ENCODE measurements around the gene CREG2. TPM values are rescaled to one million over a fixed set of nuclear protein-coding genes. Genes with fewer than 3 reads are reported as not detected.

The CREG2 gene
- total and polyA plus RNA-seq, 2 donors (not counting 1 experiment from before 2014, with no cell fraction given), result 0.08 to 0.50 TPM

DNA sequence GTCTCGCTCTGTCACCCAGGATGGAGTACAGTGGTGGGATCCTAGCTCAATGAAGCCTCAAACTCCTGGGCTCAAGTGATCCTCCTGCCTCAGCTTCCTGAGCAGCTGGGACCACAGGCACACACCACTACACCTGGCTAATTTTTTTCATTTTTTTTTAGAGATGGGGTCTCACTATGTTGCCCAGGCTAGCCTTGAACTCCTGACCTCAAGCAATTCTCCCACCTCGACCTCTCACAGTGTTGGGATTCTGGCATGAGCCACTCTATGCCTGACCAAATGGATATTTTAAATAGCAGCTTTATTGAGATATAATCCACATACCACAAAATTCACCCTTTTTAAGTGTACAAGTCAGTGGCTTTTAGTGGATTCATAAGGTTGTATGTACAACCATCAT lies 89.9 kb downstream of the CREG2 start:
- Histone ChIP-seq H4K20me1 (ENCODE audit: control insufficient read depth, extremely low read depth, insufficient read depth, low read length) (no peaks in the 10 kb centered on the region), H3K79me2 (ENCODE audit: control insufficient read depth, insufficient read depth, low read length) (peaks cover 60% of the 10 kb centered on the region), H2AFZ (ENCODE audit: low read length) (no peak overlapping the region), H3K9me3 (ENCODE audit: control insufficient read depth, insufficient read depth, low read depth, low read length) (no peaks in the 10 kb centered on the region), H3K4me2 (ENCODE audit: extremely low read depth, insufficient read depth, low read length) (no peak overlapping the region), H3K27ac (ENCODE audit: insufficient read depth, low read length) (no peak overlapping the region), H3K4me3 (replicated peaks in 1 of 4; ENCODE audit: control extremely low read depth in 1 of 4, insufficient read depth in 1 of 4, low read depth in 3 of 4, low read length in 4 of 4) (no peak overlapping the region), H3K9ac (ENCODE audit: insufficient read depth, low read length) (no peak overlapping the region), H3K4me1 (ENCODE audit: control insufficient read depth, extremely low read depth, insufficient read depth, low read length) (no peaks in the 10 kb centered on the region), H3K36me3 (ENCODE audit: control insufficient read depth, insufficient read depth, low read length) (no peaks in the 10 kb centered on the region), H3K27me3 (ENCODE audit: control insufficient read depth, insufficient read depth, low read length) (no peaks in the 10 kb centered on the region)
- DNase-seq (ENCODE audit: low read depth in 2 of 2), result no peak
- TF ChIP-seq CTCF (conservative IDR thresholded peaks at IDR 0.05 in 1 of 2, IDR thresholded peaks at IDR 0.05 in 1 of 2; ENCODE audit: low read depth in 1 of 2, low read length in 2 of 2), result no peak
- no peak for TF ChIP-seq EZH2 (IDR thresholded peaks at IDR 0.05; ENCODE audit: low read length, missing control alignments)

DNA sequence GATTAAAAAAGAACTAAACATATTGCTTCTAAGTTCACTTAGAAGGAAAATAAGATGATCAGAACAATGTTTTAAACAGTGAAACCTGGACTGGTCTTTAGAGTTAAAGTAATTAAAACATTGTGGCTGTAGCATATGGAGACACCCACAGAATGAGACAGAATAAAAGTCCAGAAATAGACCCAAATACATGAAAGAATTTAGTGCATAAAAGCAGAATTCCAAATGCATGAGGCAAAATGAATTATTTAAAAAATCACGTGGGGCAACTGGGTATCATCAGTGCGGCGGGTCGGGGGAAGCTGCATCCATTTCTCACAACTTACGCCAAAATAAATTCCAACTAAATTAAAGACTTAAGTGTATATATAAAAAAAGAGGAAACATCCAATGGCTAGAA lies 90.9 kb downstream of the CREG2 start:
- H3K36me3 ChIP-seq (ENCODE audit: control insufficient read depth, insufficient read depth, low read length), result no peaks in the 10 kb centered on the region
- DNase-seq (ENCODE audit: low read depth in 2 of 2), result peak in 1 of 2 donors; percentile 62
- TF ChIP-seq CTCF (conservative IDR thresholded peaks at IDR 0.05 in 1 of 2, IDR thresholded peaks at IDR 0.05 in 1 of 2; ENCODE audit: low read depth in 1 of 2, low read length in 2 of 2), result no peak
- TF ChIP-seq EZH2 (IDR thresholded peaks at IDR 0.05; ENCODE audit: low read length, missing control alignments), result no peak
- no peak overlapping the region for H3K9ac ChIP-seq (ENCODE audit: insufficient read depth, low read length)
- no peak overlapping the region for H3K4me3 ChIP-seq (replicated peaks in 1 of 4; ENCODE audit: control extremely low read depth in 1 of 4, insufficient read depth in 1 of 4, low read depth in 3 of 4, low read length in 4 of 4)
- no peaks in the 10 kb centered on the region for H3K9me3 ChIP-seq (ENCODE audit: control insufficient read depth, insufficient read depth, low read depth, low read length)
- no peak overlapping the region for H2AFZ ChIP-seq (ENCODE audit: low read length)
- no peaks in the 10 kb centered on the region for H3K4me1 ChIP-seq (ENCODE audit: control insufficient read depth, extremely low read depth, insufficient read depth, low read length)
- H3K27ac ChIP-seq (ENCODE audit: insufficient read depth, low read length), result no peak overlapping the region
- H3K79me2 ChIP-seq (ENCODE audit: control insufficient read depth, insufficient read depth, low read length), result peaks cover 51% of the 10 kb centered on the region
- H3K27me3 ChIP-seq (ENCODE audit: control insufficient read depth, insufficient read depth, low read length), result no peaks in the 10 kb centered on the region
- no peak overlapping the region for H3K4me2 ChIP-seq (ENCODE audit: extremely low read depth, insufficient read depth, low read length)
- H4K20me1 ChIP-seq (ENCODE audit: control insufficient read depth, extremely low read depth, insufficient read depth, low read length), result no peaks in the 10 kb centered on the region

DNA sequence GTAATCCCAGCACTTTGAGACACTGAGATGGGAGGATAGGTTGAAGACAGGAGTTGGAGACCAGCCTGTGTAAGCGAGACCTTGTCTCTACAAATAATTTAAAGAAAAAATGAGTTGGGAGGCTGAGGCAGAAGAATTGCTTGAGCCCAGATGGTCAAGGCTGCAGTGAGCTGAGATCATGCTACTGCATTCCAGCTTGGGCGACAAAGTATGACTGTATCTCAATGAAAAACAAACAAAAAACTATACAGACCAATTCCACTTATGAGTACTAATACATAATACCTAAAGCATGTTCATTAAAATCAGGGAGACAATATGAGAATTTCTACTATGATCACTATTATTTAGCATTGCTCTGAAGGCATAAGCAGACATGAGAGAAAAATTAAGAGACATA lies 91.4 kb downstream of the CREG2 start:
- TF ChIP-seq EZH2 (IDR thresholded peaks at IDR 0.05; ENCODE audit: low read length, missing control alignments) (no peak), CTCF (conservative IDR thresholded peaks at IDR 0.05 in 1 of 2, IDR thresholded peaks at IDR 0.05 in 1 of 2; ENCODE audit: low read depth in 1 of 2, low read length in 2 of 2) (no peak)
- Histone ChIP-seq H2AFZ (ENCODE audit: low read length) (no peak overlapping the region), H3K4me1 (ENCODE audit: control insufficient read depth, extremely low read depth, insufficient read depth, low read length) (no peaks in the 10 kb centered on the region), H3K4me2 (ENCODE audit: extremely low read depth, insufficient read depth, low read length) (peak overlapping the region; percentile 21), H3K79me2 (ENCODE audit: control insufficient read depth, insufficient read depth, low read length) (peaks cover 46% of the 10 kb centered on the region), H4K20me1 (ENCODE audit: control insufficient read depth, extremely low read depth, insufficient read depth, low read length) (no peaks in the 10 kb centered on the region), H3K27ac (ENCODE audit: insufficient read depth, low read length) (no peak overlapping the region), H3K36me3 (ENCODE audit: control insufficient read depth, insufficient read depth, low read length) (no peaks in the 10 kb centered on the region), H3K9me3 (ENCODE audit: control insufficient read depth, insufficient read depth, low read depth, low read length) (no peaks in the 10 kb centered on the region), H3K9ac (ENCODE audit: insufficient read depth, low read length) (no peak overlapping the region), H3K4me3 (replicated peaks in 1 of 4; ENCODE audit: control extremely low read depth in 1 of 4, insufficient read depth in 1 of 4, low read depth in 3 of 4, low read length in 4 of 4) (no peak overlapping the region), H3K27me3 (ENCODE audit: control insufficient read depth, insufficient read depth, low read length) (no peaks in the 10 kb centered on the region)
- DNase-seq (ENCODE audit: low read depth in 2 of 2), result peak; percentile 56 to 84

Other genes starting within 250 kb of the CREG2 start
- gene TBC1D8, start 236.1 kb downstream of the CREG2 start, total RNA-seq, result 3.3 and 3.8 TPM in 2 replicates
- 5.4 and 5.5 TPM in 2 replicates for gene TBC1D8, start 236.1 kb downstream of the CREG2 start, polyA plus RNA-seq
- gene CNOT11, start 134.6 kb downstream of the CREG2 start, total RNA-seq, result 15.2 and 16.3 TPM in 2 replicates
- gene CNOT11, start 134.6 kb downstream of the CREG2 start, polyA plus RNA-seq, result 53.1 and 71.6 TPM in 2 replicates
- gene RNF149, start 78.8 kb downstream of the CREG2 start, total RNA-seq, result 44.7 and 49.0 TPM in 2 replicates
- 22.8 and 29.4 TPM in 2 replicates for gene RNF149, start 78.8 kb downstream of the CREG2 start, polyA plus RNA-seq
- 2.6 and 12.4 TPM in 2 replicates for gene RFX8, start 87.6 kb upstream of the CREG2 start, total RNA-seq
- gene RFX8, start 87.6 kb upstream of the CREG2 start, polyA plus RNA-seq, result 4.3 and 10.4 TPM in 2 replicates

Data from fibroblast of lung (primary cell).